Upper lobe of left lung (tissue), 6 donors: Measurements from ENCODE around the gene PWWP2B. TPM values are rescaled to one million over a fixed set of nuclear protein-coding genes. Genes with fewer than 3 reads are reported as not detected.
A peak's percentile ranks its signal among the peaks of the same experiment; 100 is the strongest.
"Not testable (repeated sequence)": the region's sequence is repeated elsewhere in the genome, so short reads cannot be mapped to it uniquely, and the experiment has no call there.

Experiments used
- ATAC-seq, 2 donors: fragments of 200-7000 bp; cut with Tn5 transposase; one replicate each; pipeline ENCODE4 v1.9.1; 2022; ENCODE audit warnings: mild to moderate bottlenecking in 2 of 2, moderate library complexity in 2 of 2; ENCODE audit not compliant: low FRiP score in 2 of 2
- DNase-seq, 2 donors: peaks; one replicate each; pipeline ENCODE4 v3.0.0-alpha.2; 2019 to 2020
- H3K27ac ChIP-seq, 4 donors: fragments of 200-600 bp; sonication (generic); one replicate each; pipeline ENCODE4 v1.5.1; 2016 to 2019
- H3K27me3 ChIP-seq, 4 donors: fragments of 200-600 bp; sonication (generic); one replicate each; pipeline ENCODE4 v1.5.1; 2017 to 2019
- H3K36me3 ChIP-seq, 4 donors: fragments of 200-600 bp; sonication (generic); one replicate each; pipeline ENCODE4 v1.5.1; 2016 to 2019
- H3K4me1 ChIP-seq, 4 donors: fragments of 200-600 bp; sonication (generic); one replicate each; pipeline ENCODE4 v1.5.1; 2018 to 2019
- H3K4me3 ChIP-seq, 4 donors: fragments of 200-600 bp; sonication (generic); one replicate each; pipeline ENCODE4 v1.5.1; 2017 to 2019; ENCODE audit warnings: mild to moderate bottlenecking in 2 of 4, moderate library complexity in 1 of 4
- H3K9me3 ChIP-seq, 4 donors: fragments of 200-600 bp; sonication (generic); one replicate each; pipeline ENCODE4 v1.5.1; 2018 to 2019
- EP300 ChIP-seq, 4 donors: sonication (generic); formaldehyde crosslinking; IDR thresholded peaks; one replicate each; pipeline ENCODE4 v1.5.1; 2017; ENCODE audit warnings: antibody characterized with exemption in 4 of 4, control low read depth in 2 of 4
- POLR2A ChIP-seq, 4 donors: fragments of 450-650 bp; IDR thresholded peaks; one replicate each; pipeline ENCODE4 v1.5.1; 2016 to 2017; ENCODE audit warnings: antibody characterized with exemption in 4 of 4, mild to moderate bottlenecking in 2 of 4
- POLR2AphosphoS5 ChIP-seq, 2 donors: sonication (generic); formaldehyde crosslinking; IDR thresholded peaks; one replicate each; pipeline ENCODE4 v1.5.1; 2017; ENCODE audit warnings: antibody characterized with exemption in 2 of 2
- WGBS, 2 donors: methylation state at CpG; one replicate each; pipeline ENCODE4 v1.1.5; 2017 to 2018; 5-methylcytosine and 5-hydroxymethylcytosine counted together
- total RNA-seq, 6 donors: library from RNA; depleted of rRNA in 4 of 6; stranded (reverse); fragments of >200 nt in 4 of 6; gene quantifications; one replicate each; pipeline versions ENCODE4 v1.1.0 to v1.2.1, GENCODE V29; 2016 to 2021
- TF ChIP-seq, protein P1 (sequence below), 6 experiments: fragments of 450-650 bp in 4 of 6; fragments of 200-600 bp in 2 of 6; sonication (generic) in 2 of 6; IDR thresholded peaks; one replicate each; pipeline ENCODE4 v1.5.1; 2016 to 2019; ENCODE audit warnings: antibody characterized with exemption in 6 of 6
- donor health status: DM: no; HTN: no; CAD: no; lungs with moderate emphysema.
- donor health status: DM: no; HTN: yes; CAD: no; lungs with severe emphysema.

The PWWP2B gene
- total RNA-seq, 6 donors from 2014 or later = 20.2 to 54.4 (median 32.9) TPM

DNA sequence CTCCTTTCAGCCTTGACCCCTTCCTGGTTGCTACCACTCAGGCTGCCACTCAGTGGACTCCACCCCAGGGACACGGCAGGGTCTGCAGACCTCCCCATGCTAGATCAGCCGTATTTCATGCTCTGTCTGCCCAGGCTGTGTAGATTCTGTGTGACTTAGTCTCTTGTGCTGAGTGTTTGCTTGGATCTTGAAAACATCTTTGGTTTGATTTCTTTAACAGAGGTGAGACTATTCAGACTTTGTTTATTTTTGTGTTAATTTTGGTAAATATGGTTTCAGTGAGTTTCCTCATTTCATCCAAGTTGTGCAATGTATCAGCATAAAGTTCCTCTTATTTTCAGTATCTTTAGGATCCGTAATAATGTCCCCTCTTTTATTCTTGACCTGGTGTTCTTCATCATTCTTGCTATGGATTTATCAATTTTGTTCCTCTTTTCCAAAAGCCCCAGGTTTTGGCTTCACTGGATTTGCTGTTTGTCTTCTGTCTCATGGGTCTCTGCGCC, 21.2 kb upstream of the PWWP2B start:
- no peaks in the 10 kb centered on the region for H3K27me3 ChIP-seq
- TF ChIP-seq EP300 (IDR thresholded peaks at IDR 0.05) (no peak), POLR2A (IDR thresholded peaks at IDR 0.05) (peak in 1 of 4 donors; percentile 21), POLR2AphosphoS5 (IDR thresholded peaks at IDR 0.05) (no peak)
- TF ChIP-seq, protein P1, sequence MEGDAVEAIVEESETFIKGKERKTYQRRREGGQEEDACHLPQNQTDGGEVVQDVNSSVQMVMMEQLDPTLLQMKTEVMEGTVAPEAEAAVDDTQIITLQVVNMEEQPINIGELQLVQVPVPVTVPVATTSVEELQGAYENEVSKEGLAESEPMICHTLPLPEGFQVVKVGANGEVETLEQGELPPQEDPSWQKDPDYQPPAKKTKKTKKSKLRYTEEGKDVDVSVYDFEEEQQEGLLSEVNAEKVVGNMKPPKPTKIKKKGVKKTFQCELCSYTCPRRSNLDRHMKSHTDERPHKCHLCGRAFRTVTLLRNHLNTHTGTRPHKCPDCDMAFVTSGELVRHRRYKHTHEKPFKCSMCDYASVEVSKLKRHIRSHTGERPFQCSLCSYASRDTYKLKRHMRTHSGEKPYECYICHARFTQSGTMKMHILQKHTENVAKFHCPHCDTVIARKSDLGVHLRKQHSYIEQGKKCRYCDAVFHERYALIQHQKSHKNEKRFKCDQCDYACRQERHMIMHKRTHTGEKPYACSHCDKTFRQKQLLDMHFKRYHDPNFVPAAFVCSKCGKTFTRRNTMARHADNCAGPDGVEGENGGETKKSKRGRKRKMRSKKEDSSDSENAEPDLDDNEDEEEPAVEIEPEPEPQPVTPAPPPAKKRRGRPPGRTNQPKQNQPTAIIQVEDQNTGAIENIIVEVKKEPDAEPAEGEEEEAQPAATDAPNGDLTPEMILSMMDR (IDR thresholded peaks at IDR 0.05) = no peak
- H3K9me3 ChIP-seq = no peaks in the 10 kb centered on the region
- peak overlapping the region; percentile 51 to 81 (median 60) for H3K27ac ChIP-seq
- peak overlapping the region in 1 of 4 donors; percentile 16 for H3K4me3 ChIP-seq
- WGBS, 2 donors = 62 to 63% methylated on average over 4 of the region's 4 CpGs
- ATAC-seq (no peak), DNase-seq (no peak)
- H3K36me3 ChIP-seq = no peaks in the 10 kb centered on the region
- peaks cover 0 to 10% (median 8%) of the 10 kb centered on the region in 4 donors for H3K4me1 ChIP-seq

DNA sequence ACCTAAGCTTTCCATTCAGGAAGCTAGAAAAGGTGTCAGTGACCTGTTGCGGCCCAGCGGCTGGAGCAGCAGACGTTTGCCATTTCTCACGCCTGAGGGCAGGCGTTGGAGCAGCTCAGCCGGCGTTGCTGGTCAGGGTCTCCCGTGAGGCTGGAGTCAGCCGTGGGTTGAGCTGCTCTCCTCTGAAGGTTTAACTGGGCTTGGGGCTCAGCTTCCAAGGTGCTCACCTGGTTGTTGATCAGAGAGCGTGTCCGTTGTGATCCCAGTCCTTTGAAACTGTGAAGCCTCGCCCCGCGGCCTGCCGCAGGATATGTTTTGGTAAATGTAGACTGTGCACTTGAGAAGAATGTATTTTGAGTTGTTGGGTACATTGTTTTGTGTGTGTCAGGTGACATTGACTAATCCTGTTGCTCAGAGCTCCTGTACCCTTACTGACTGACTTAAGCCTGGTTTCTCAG, 20.6 kb upstream of the PWWP2B start:
- H3K27me3 ChIP-seq = no peaks in the 10 kb centered on the region
- TF ChIP-seq, protein P1 (IDR thresholded peaks at IDR 0.05) = no peak
- TF ChIP-seq EP300 (IDR thresholded peaks at IDR 0.05) (no peak), POLR2A (IDR thresholded peaks at IDR 0.05) (peak in 1 of 4 donors; percentile 6), POLR2AphosphoS5 (IDR thresholded peaks at IDR 0.05) (no peak)
- ATAC-seq (peak in 1 of 2 donors; percentile 40), DNase-seq (peak in 1 of 2 donors; percentile 20)
- peak overlapping the region in 3 of 4 donors; percentile 4 to 81 (median 53) for H3K27ac ChIP-seq
- 76 to 80% methylated on average over 15 of the region's 15 CpGs for WGBS, 2 donors
- H3K4me3 ChIP-seq = no peak overlapping the region
- H3K4me1 ChIP-seq = peaks cover 0 to 10% (median 8%) of the 10 kb centered on the region in 4 donors
- H3K9me3 ChIP-seq = no peaks in the 10 kb centered on the region
- H3K36me3 ChIP-seq = no peaks in the 10 kb centered on the region

DNA sequence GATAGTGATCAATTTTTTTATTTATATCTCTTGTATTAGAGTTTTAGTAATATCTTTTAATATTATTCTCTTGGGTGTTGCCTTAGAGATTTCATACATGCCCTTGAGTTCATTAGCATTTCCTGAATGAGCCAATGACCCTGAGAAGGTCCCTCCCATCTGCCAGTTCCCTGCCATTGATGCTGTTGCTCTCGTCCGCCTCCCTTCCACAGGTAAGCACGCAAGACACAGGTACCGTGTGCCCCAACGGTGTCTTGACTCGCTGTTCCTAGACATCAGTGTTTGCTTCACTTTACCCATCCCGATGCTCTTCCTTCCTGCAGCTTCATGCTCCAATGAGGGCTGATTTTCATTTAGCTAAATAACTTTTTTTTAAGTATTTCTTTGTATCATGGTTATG, 19.7 kb upstream of the PWWP2B start:
- Histone ChIP-seq H3K36me3 (no peaks in the 10 kb centered on the region), H3K27me3 (no peaks in the 10 kb centered on the region), H3K4me3 (no peak overlapping the region), H3K9me3 (no peaks in the 10 kb centered on the region), H3K4me1 (peaks cover 0 to 10% (median 8%) of the 10 kb centered on the region in 4 donors), H3K27ac (no peak overlapping the region)
- ATAC-seq = no peak
- WGBS, 2 donors = 94 to 96% methylated on average over 7 of the region's 7 CpGs
- peak in 1 of 2 donors; percentile 20 for DNase-seq
- TF ChIP-seq, protein P1 (IDR thresholded peaks at IDR 0.05) = no peak
- TF ChIP-seq POLR2A (IDR thresholded peaks at IDR 0.05) = no peak

DNA sequence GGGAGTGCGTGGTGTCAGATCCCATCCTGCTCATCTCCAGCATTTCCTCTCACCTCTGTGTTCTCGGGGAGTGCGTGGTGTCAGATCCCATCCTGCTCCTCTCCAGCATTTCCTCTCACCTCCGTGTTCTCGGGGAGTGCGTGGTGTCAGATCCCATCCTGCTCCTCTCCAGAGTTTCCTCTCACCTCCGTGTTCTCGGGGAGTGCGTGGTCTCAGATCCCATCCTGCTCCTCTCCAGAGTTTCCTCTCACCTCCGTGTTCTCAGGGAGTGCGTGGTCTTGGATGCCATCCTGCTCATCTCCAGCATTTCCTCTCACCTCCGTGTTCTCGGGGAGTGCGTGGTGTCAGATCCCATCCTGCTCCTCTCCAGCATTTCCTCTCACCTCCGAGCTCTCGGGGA, 18.0 kb upstream of the PWWP2B start:
- H3K9me3 ChIP-seq, H3K27ac ChIP-seq, H3K36me3 ChIP-seq, H3K27me3 ChIP-seq, DNase-seq, H3K4me3 ChIP-seq, ATAC-seq: not testable (repeated sequence)
- 83 to 88% methylated on average over 15 to 16 of the region's 16 CpGs for WGBS, 2 donors
- H3K4me1 ChIP-seq = peaks cover 0 to 10% (median 8%) of the 10 kb centered on the region in 4 donors

DNA sequence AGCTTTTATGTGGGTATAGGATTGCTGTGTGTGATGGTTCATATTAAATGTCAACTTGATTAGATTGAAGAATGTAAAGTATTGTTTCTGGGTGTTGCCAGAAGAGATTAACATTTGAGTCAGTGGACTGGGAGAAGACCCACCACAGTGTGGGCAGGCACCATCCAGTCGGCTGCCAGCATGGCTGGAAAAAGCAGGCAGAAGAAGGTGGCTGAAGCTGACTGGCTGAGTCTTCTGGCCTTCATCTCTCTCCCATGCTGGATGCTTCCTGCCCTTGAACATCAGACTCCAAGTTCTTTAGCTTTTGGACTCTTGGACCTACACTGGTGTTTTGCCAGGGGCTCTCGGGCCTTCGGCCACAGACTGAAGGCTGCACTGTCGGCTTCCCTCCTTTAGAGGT, 16.0 kb upstream of the PWWP2B start:
- not testable (repeated sequence) for H3K4me1 ChIP-seq, H3K4me3 ChIP-seq, H3K36me3 ChIP-seq, ATAC-seq, H3K27me3 ChIP-seq, H3K9me3 ChIP-seq, H3K27ac ChIP-seq
- peak in 1 of 2 donors; percentile 4 for DNase-seq
- WGBS, 2 donors = 98 to 100% methylated on average over 3 to 4 of the region's 4 CpGs

DNA sequence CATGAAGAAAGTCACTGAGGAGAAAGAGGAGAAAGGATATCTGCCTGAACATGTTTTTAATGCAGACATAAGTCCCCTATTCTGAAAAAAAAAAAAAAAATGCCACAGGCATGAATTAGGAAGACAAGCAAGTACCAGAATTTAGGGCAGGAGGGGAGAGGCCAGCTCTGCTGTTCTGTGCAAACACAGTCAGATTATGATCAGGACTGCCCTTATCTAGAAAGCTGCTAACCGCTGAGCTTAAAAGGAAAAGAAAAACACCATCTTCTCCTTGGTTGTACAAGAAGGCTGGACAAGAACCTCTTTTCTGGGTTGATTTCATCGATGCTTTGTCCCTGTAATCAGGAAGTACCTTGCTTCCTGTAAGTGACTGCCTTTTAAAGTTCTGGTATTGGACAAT, 15.3 kb upstream of the PWWP2B start:
- H3K27me3 ChIP-seq = no peaks in the 10 kb centered on the region
- DNase-seq (no peak), ATAC-seq (no peak)
- H3K4me1 ChIP-seq = peaks cover 0 to 4% (median 0%) of the 10 kb centered on the region in 4 donors
- no peak overlapping the region for H3K4me3 ChIP-seq
- 40 to 47% methylated on average over 2 of the region's 2 CpGs for WGBS, 2 donors
- H3K9me3 ChIP-seq = no peaks in the 10 kb centered on the region
- TF ChIP-seq EP300 (IDR thresholded peaks at IDR 0.05) = no peak
- no peak overlapping the region for H3K27ac ChIP-seq
- no peaks in the 10 kb centered on the region for H3K36me3 ChIP-seq
